NCI-H146 (cell line): Measurements from ENCODE around the gene TMEM143.
"Not testable (repeated sequence)": the region's sequence is repeated elsewhere in the genome, so short reads cannot be mapped to it uniquely, and the experiment has no call there.

ENCODE experiments used
- DNase-seq: peaks from one replicate; lab custom pipeline; 2025; lab: John Stamatoyannopoulos, UW

TMEM143 gene

GRCh38 chr19:48292798-48293197 is 70.9 kb downstream of the TMEM143 start:
- DNase-seq, result no peak

- not testable (repeated sequence) for DNase-seq
These were observed 72.3 kb downstream of the TMEM143 start for GRCh38 chr19:48291489-48291815.

- peak; percentile 58 for DNase-seq
These were observed 72.8 kb downstream of the TMEM143 start for GRCh38 chr19:48290771-48291488.

- no peak for DNase-seq
These were observed 73.4 kb downstream of the TMEM143 start for GRCh38 chr19:48290401-48290770.

GRCh38 chr19:48287748-48288147 is 76.0 kb downstream of the TMEM143 start:
- DNase-seq, result no peak

- DNase-seq, result no peak
These were observed 78.8 kb downstream of the TMEM143 start for GRCh38 chr19:48284896-48285295.

- DNase-seq, result no peak
These were observed 79.8 kb downstream of the TMEM143 start for GRCh38 chr19:48283908-48284307.
